ENCODE measurements around the gene ATF7. TPM values are rescaled to one million over a fixed set of nuclear protein-coding genes. Genes with fewer than 3 reads are reported as not detected.
A peak's percentile ranks its signal among the peaks of the same experiment; 100 is the strongest.

ATF7 gene
- total and polyA plus RNA-seq, 2 donors (not counting 1 experiment from before 2014, with no cell fraction given): 11.4 to 24.7 TPM

DNA sequence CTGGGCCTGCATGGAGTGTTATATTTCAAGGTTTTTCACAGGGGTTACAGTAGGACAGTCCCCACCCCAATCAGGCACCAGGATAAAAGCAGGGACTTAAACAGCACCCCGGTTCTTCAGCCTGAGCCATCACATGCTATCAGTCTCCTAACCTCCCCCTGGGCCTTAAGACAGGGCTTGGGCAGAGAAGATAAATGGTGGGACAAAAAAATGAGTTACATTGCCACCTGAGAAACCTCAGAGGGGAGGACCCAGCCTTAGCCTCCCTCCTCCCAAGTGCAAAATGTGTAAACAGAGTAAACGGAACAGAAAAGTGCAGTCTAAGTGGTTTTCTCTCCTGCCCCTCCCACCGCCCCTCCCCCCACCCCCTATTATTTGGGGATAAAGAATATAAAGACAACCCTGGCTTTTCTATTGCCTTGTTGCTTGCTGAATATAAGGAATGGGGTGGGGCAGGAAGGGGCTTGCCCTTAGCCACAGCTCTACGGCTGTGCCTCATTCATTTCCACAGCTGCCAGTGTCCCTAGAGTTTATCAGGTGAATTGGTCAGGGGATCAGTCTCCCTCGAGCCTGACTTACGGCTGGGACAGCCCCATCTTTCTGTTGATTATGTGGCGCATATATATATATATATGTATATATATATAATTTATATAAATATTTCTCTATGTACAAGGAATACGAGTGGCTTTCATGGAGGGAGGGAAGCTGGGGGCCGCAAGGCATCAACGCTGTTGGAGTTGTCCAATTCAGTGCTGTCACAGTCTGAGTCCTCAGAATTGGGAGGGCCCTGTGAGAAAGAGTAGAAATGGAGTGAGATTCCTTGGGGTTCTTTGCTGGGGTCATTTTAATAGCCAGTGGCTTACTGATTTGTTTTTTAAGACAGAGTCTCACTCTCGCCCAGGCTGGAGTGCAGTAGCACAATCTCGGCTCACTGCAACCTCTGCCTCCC, 145.4 kb downstream of the ATF7 start:
- no peaks in the 10 kb centered on the region for H3K27me3 ChIP-seq (ENCODE audit: control insufficient read depth, insufficient read depth, low read length)
- no peak overlapping the region for H3K4me2 ChIP-seq (ENCODE audit: extremely low read depth, insufficient read depth, low read length)
- H3K4me1 ChIP-seq (ENCODE audit: control insufficient read depth, extremely low read depth, insufficient read depth, low read length): peaks cover 27% of the 10 kb centered on the region
- no peak for DNase-seq (ENCODE audit: low read depth in 2 of 2)
- no peaks in the 10 kb centered on the region for H4K20me1 ChIP-seq (ENCODE audit: control insufficient read depth, extremely low read depth, insufficient read depth, low read length)
- TF ChIP-seq EZH2 (IDR thresholded peaks at IDR 0.05; ENCODE audit: low read length, missing control alignments): no peak
- TF ChIP-seq CTCF (conservative IDR thresholded peaks at IDR 0.05 in 1 of 2, IDR thresholded peaks at IDR 0.05 in 1 of 2; ENCODE audit: low read depth in 1 of 2, low read length in 2 of 2): no peak
- peaks cover 14% of the 10 kb centered on the region for H3K79me2 ChIP-seq (ENCODE audit: control insufficient read depth, insufficient read depth, low read length)
- no peak overlapping the region for H3K4me3 ChIP-seq (replicated peaks in 1 of 4; ENCODE audit: control extremely low read depth in 1 of 4, insufficient read depth in 1 of 4, low read depth in 3 of 4, low read length in 4 of 4)
- H2AFZ ChIP-seq (ENCODE audit: low read length): no peak overlapping the region
- H3K9me3 ChIP-seq (ENCODE audit: control insufficient read depth, insufficient read depth, low read depth, low read length): no peaks in the 10 kb centered on the region
- peak overlapping the region; percentile 16 for H3K27ac ChIP-seq (ENCODE audit: insufficient read depth, low read length)
- peaks cover 36% of the 10 kb centered on the region for H3K36me3 ChIP-seq (ENCODE audit: control insufficient read depth, insufficient read depth, low read length)
- no peak overlapping the region for H3K9ac ChIP-seq (ENCODE audit: insufficient read depth, low read length)

GRCh38 chr12:53479331-53479730, 146.9 kb downstream of the ATF7 start:
- H3K79me2 ChIP-seq (ENCODE audit: control insufficient read depth, insufficient read depth, low read length): peaks cover 28% of the 10 kb centered on the region
- H3K9me3 ChIP-seq (ENCODE audit: control insufficient read depth, insufficient read depth, low read depth, low read length): no peaks in the 10 kb centered on the region
- H3K4me2 ChIP-seq (ENCODE audit: extremely low read depth, insufficient read depth, low read length): no peak overlapping the region
- peaks cover 1% of the 10 kb centered on the region for H4K20me1 ChIP-seq (ENCODE audit: control insufficient read depth, extremely low read depth, insufficient read depth, low read length)
- H2AFZ ChIP-seq (ENCODE audit: low read length): no peak overlapping the region
- H3K27ac ChIP-seq (ENCODE audit: insufficient read depth, low read length): peak overlapping the region; percentile 13
- no peaks in the 10 kb centered on the region for H3K27me3 ChIP-seq (ENCODE audit: control insufficient read depth, insufficient read depth, low read length)
- no peak overlapping the region for H3K4me3 ChIP-seq (replicated peaks in 1 of 4; ENCODE audit: control extremely low read depth in 1 of 4, insufficient read depth in 1 of 4, low read depth in 3 of 4, low read length in 4 of 4)
- H3K4me1 ChIP-seq (ENCODE audit: control insufficient read depth, extremely low read depth, insufficient read depth, low read length): peaks cover 28% of the 10 kb centered on the region
- peaks cover 33% of the 10 kb centered on the region for H3K36me3 ChIP-seq (ENCODE audit: control insufficient read depth, insufficient read depth, low read length)
- TF ChIP-seq EZH2 (IDR thresholded peaks at IDR 0.05; ENCODE audit: low read length, missing control alignments) (no peak), CTCF (conservative IDR thresholded peaks at IDR 0.05 in 1 of 2, IDR thresholded peaks at IDR 0.05 in 1 of 2; ENCODE audit: low read depth in 1 of 2, low read length in 2 of 2) (no peak)
- DNase-seq (ENCODE audit: low read depth in 2 of 2): no peak
- H3K9ac ChIP-seq (ENCODE audit: insufficient read depth, low read length): no peak overlapping the region

GRCh38 chr12:53478865-53479264, 147.3 kb downstream of the ATF7 start:
- H3K4me1 ChIP-seq (ENCODE audit: control insufficient read depth, extremely low read depth, insufficient read depth, low read length): peaks cover 28% of the 10 kb centered on the region
- DNase-seq (ENCODE audit: low read depth in 2 of 2): no peak
- H4K20me1 ChIP-seq (ENCODE audit: control insufficient read depth, extremely low read depth, insufficient read depth, low read length): peaks cover 1% of the 10 kb centered on the region
- peak overlapping the region; percentile 13 for H3K27ac ChIP-seq (ENCODE audit: insufficient read depth, low read length)
- no peak overlapping the region for H3K4me3 ChIP-seq (replicated peaks in 1 of 4; ENCODE audit: control extremely low read depth in 1 of 4, insufficient read depth in 1 of 4, low read depth in 3 of 4, low read length in 4 of 4)
- peaks cover 32% of the 10 kb centered on the region for H3K79me2 ChIP-seq (ENCODE audit: control insufficient read depth, insufficient read depth, low read length)
- peaks cover 28% of the 10 kb centered on the region for H3K36me3 ChIP-seq (ENCODE audit: control insufficient read depth, insufficient read depth, low read length)
- no peak overlapping the region for H2AFZ ChIP-seq (ENCODE audit: low read length)
- H3K27me3 ChIP-seq (ENCODE audit: control insufficient read depth, insufficient read depth, low read length): no peaks in the 10 kb centered on the region
- no peaks in the 10 kb centered on the region for H3K9me3 ChIP-seq (ENCODE audit: control insufficient read depth, insufficient read depth, low read depth, low read length)
- no peak for TF ChIP-seq EZH2 (IDR thresholded peaks at IDR 0.05; ENCODE audit: low read length, missing control alignments)
- no peak for TF ChIP-seq CTCF (conservative IDR thresholded peaks at IDR 0.05 in 1 of 2, IDR thresholded peaks at IDR 0.05 in 1 of 2; ENCODE audit: low read depth in 1 of 2, low read length in 2 of 2)
- H3K4me2 ChIP-seq (ENCODE audit: extremely low read depth, insufficient read depth, low read length): no peak overlapping the region
- no peak overlapping the region for H3K9ac ChIP-seq (ENCODE audit: insufficient read depth, low read length)
